Germinal center (tissue), 1 donor: ENCODE measurements around the gene MARVELD1.

Source experiments
- DNase-seq: peaks from one replicate; pipeline ENCODE4 v3.0.0; 2012; ENCODE audit warnings: mixed read lengths, low spot score

MARVELD1 gene

GRCh38 chr10:97721871-97722780 is 8.6 kb downstream of the MARVELD1 start:
- no peak for DNase-seq

- DNase-seq, result no peak
Observed at GRCh38 chr10:97723001-97723400, 9.5 kb downstream of the MARVELD1 start.

GRCh38 chr10:97724341-97724941 is 10.9 kb downstream of the MARVELD1 start:
- no peak for DNase-seq

GRCh38 chr10:97726636-97727178 is 13.2 kb downstream of the MARVELD1 start:
- no peak for DNase-seq

GRCh38 chr10:97729014-97729413 is 15.5 kb downstream of the MARVELD1 start:
- no peak for DNase-seq

- DNase-seq, result no peak
Observed at GRCh38 chr10:97731346-97732051, 18.0 kb downstream of the MARVELD1 start.

GRCh38 chr10:97732052-97732359 is 18.5 kb downstream of the MARVELD1 start:
- no peak for DNase-seq

- DNase-seq, result no peak
Observed at GRCh38 chr10:97733256-97733655, 19.7 kb downstream of the MARVELD1 start.

- no peak for DNase-seq
Observed at GRCh38 chr10:97734021-97734420, 20.5 kb downstream of the MARVELD1 start.

- DNase-seq, result no peak
Observed at GRCh38 chr10:97736403-97736901, 22.9 kb downstream of the MARVELD1 start.

- peak; percentile 100 for DNase-seq
Observed at GRCh38 chr10:97736902-97737769, 23.6 kb downstream of the MARVELD1 start, which contains the start of gene ZFYVE27. TSS of gene ZFYVE27 (plus strand) at chr10:97737128. CDS start at chr10:97738478, 1,350 bp downstream.

- DNase-seq, result no peak
Observed at GRCh38 chr10:97737770-97738265, 24.3 kb downstream of the MARVELD1 start.

GRCh38 chr10:97738616-97739015 is 25.1 kb downstream of the MARVELD1 start:
- DNase-seq, result no peak

- DNase-seq, result no peak
Observed at GRCh38 chr10:97740613-97741012, 27.1 kb downstream of the MARVELD1 start.

GRCh38 chr10:97743169-97743943 is 29.8 kb downstream of the MARVELD1 start:
- DNase-seq, result no peak

GRCh38 chr10:97744405-97745035 is 31.0 kb downstream of the MARVELD1 start:
- DNase-seq, result no peak

GRCh38 chr10:97747573-97747972 is 34.0 kb downstream of the MARVELD1 start:
- no peak for DNase-seq

- no peak for DNase-seq
Observed at GRCh38 chr10:97748116-97748515, 34.6 kb downstream of the MARVELD1 start.

GRCh38 chr10:97752956-97753355 is 39.4 kb downstream of the MARVELD1 start:
- no peak for DNase-seq

GRCh38 chr10:97754726-97755125 is 41.2 kb downstream of the MARVELD1 start:
- no peak for DNase-seq
